Loucy (cell line): Measurements from ENCODE around the gene ZNF32.

Experiments used
- EZH2phosphoT487 ChIP-seq: fragments of 200-600 bp; IDR thresholded peaks from 2 replicates; pipeline ENCODE4 v1.6.1; 2018; ENCODE audit warnings: antibody characterized with exemption, mild to moderate bottlenecking, moderate library complexity, borderline replicate concordance
- TF ChIP-seq, protein P1 (sequence below): fragments of 200-600 bp; sonication (generic); conservative IDR thresholded peaks from 2 replicates; pipeline ENCODE4 v1.5.1; 2014; ENCODE audit warnings: mild to moderate bottlenecking, antibody characterized with exemption, low read length

DNA sequence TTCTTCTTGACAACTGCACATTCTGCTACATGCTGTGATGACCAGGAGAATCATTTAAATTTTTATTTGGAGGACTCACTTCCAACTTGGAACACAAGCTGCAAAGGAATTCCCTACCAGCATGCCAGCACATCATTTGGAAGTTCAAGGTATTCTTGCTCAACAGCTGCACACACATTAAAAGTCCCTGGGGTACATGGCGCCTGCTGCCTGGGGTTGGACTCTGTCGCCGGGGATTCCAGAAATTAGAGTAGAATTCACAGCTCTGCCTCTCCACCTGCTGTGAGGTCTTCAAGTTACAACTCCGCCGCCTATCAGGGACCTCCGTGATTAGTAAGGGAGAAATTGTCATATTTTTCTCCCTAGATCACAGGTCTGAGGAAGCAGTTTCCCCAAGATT lies 1.1 kb downstream of the ZNF32 start:
- TF ChIP-seq, protein P1, sequence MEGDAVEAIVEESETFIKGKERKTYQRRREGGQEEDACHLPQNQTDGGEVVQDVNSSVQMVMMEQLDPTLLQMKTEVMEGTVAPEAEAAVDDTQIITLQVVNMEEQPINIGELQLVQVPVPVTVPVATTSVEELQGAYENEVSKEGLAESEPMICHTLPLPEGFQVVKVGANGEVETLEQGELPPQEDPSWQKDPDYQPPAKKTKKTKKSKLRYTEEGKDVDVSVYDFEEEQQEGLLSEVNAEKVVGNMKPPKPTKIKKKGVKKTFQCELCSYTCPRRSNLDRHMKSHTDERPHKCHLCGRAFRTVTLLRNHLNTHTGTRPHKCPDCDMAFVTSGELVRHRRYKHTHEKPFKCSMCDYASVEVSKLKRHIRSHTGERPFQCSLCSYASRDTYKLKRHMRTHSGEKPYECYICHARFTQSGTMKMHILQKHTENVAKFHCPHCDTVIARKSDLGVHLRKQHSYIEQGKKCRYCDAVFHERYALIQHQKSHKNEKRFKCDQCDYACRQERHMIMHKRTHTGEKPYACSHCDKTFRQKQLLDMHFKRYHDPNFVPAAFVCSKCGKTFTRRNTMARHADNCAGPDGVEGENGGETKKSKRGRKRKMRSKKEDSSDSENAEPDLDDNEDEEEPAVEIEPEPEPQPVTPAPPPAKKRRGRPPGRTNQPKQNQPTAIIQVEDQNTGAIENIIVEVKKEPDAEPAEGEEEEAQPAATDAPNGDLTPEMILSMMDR = no peak
- no peak for TF ChIP-seq EZH2phosphoT487
